ENCODE measurements around the gene NEMP1. TPM values are rescaled to one million over a fixed set of nuclear protein-coding genes. Genes with fewer than 3 reads are reported as not detected.

The NEMP1 gene
- total RNA-seq, 1 donor from 2014 or later, result 14.1 TPM

- no peak overlapping the region for H3K27ac ChIP-seq
- H3K9me3 ChIP-seq, result no peaks in the 10 kb centered on the region
- DNase-seq (no peak), ATAC-seq (peak; percentile 50)
- intact Hi-C loops (cut with DNase I), result no loop called here
- no peak for TF ChIP-seq CTCF (IDR thresholded peaks at IDR 0.05)
- no peak overlapping the region for H3K4me3 ChIP-seq
- H3K27me3 ChIP-seq, result no peaks in the 10 kb centered on the region
- no peaks in the 10 kb centered on the region for H3K36me3 ChIP-seq
- H3K4me1 ChIP-seq, result no peaks in the 10 kb centered on the region
These were observed 39.4 kb downstream of the NEMP1 start for GRCh38 chr12:57039016-57039798.

- Histone ChIP-seq H3K4me1 (no peaks in the 10 kb centered on the region), H3K27me3 (no peaks in the 10 kb centered on the region), H3K27ac (no peak overlapping the region), H3K9me3 (no peaks in the 10 kb centered on the region), H3K4me3 (no peak overlapping the region), H3K36me3 (no peaks in the 10 kb centered on the region)
- no peak for ATAC-seq
- no peak for DNase-seq
- intact Hi-C loops (cut with DNase I), result no loop called here
- no peak for TF ChIP-seq CTCF (IDR thresholded peaks at IDR 0.05)
These were observed 41.3 kb downstream of the NEMP1 start for GRCh38 chr12:57037264-57037663.

GRCh38 chr12:57033431-57033830, 45.2 kb downstream of the NEMP1 start:
- intact Hi-C loops (cut with DNase I), result no loop called here
- no peak overlapping the region for H3K4me3 ChIP-seq
- no peak overlapping the region for H3K27ac ChIP-seq
- no peaks in the 10 kb centered on the region for H3K4me1 ChIP-seq
- ATAC-seq (no peak), DNase-seq (no peak)
- no peaks in the 10 kb centered on the region for H3K36me3 ChIP-seq
- H3K27me3 ChIP-seq, result no peaks in the 10 kb centered on the region
- TF ChIP-seq CTCF (IDR thresholded peaks at IDR 0.05), result no peak
- no peaks in the 10 kb centered on the region for H3K9me3 ChIP-seq

- no peak for TF ChIP-seq CTCF (IDR thresholded peaks at IDR 0.05)
- Histone ChIP-seq H3K27ac (no peak overlapping the region), H3K27me3 (no peaks in the 10 kb centered on the region), H3K4me3 (no peak overlapping the region), H3K36me3 (no peaks in the 10 kb centered on the region), H3K4me1 (no peaks in the 10 kb centered on the region), H3K9me3 (no peaks in the 10 kb centered on the region)
- intact Hi-C loops (cut with DNase I), result no loop called here
- DNase-seq, result no peak
- ATAC-seq, result no peak
These were observed 46.8 kb downstream of the NEMP1 start for GRCh38 chr12:57031789-57032188.

- DNase-seq (no peak), ATAC-seq (peak; percentile 63)
- H3K36me3 ChIP-seq, result no peaks in the 10 kb centered on the region
- H3K27ac ChIP-seq, result no peak overlapping the region
- TF ChIP-seq CTCF (IDR thresholded peaks at IDR 0.05), result no peak
- no peaks in the 10 kb centered on the region for H3K27me3 ChIP-seq
- H3K4me1 ChIP-seq, result no peaks in the 10 kb centered on the region
- no peak overlapping the region for H3K4me3 ChIP-seq
- intact Hi-C loops (cut with DNase I), result no loop called here
- H3K9me3 ChIP-seq, result no peaks in the 10 kb centered on the region
These were observed 47.4 kb downstream of the NEMP1 start for GRCh38 chr12:57031138-57031725.

All from upper lobe of right lung (tissue), 1 donor.